Liver (tissue), 3 donors: ENCODE measurements around the gene GZMM.

Experiments used
- ATF3 ChIP-seq: IDR thresholded peaks from 2 replicates; pipeline ENCODE4 v1.6.1; 2016; ENCODE audit warnings: antibody characterized with exemption
- CTCF ChIP-seq: fragments of 150-350 bp; IDR thresholded peaks from 2 replicates; pipeline ENCODE4 v1.5.1; 2017; ENCODE audit warnings: improper control_type of control experiment, low read depth, low read length; ENCODE audit not compliant: missing input control
- EGR1 ChIP-seq, 2 donors: IDR thresholded peaks; 2 replicates each; pipeline ENCODE4 v1.6.1; 2016 to 2018; ENCODE audit warnings: antibody characterized with exemption in 2 of 2, low read depth in 2 of 2
- FOXA1 ChIP-seq: IDR thresholded peaks from 2 replicates; pipeline ENCODE4 v1.6.1; 2016; ENCODE audit warnings: antibody characterized with exemption
- HNF4G ChIP-seq: IDR thresholded peaks from 2 replicates; pipeline ENCODE4 v1.6.1; 2016; ENCODE audit warnings: antibody characterized with exemption
- JUND ChIP-seq, 2 donors: IDR thresholded peaks; 2 replicates each; pipeline ENCODE4 v1.6.1; 2016; ENCODE audit warnings: antibody characterized with exemption in 2 of 2
- MAX ChIP-seq: IDR thresholded peaks from 2 replicates; pipeline ENCODE4 v1.6.1; 2016; ENCODE audit warnings: antibody characterized with exemption
- RAD21 ChIP-seq, 2 donors: IDR thresholded peaks; 2 replicates each; pipeline ENCODE4 v1.6.1; 2016; ENCODE audit warnings: antibody characterized with exemption in 2 of 2, mild to moderate bottlenecking in 2 of 2
- REST ChIP-seq: IDR thresholded peaks from 2 replicates; pipeline ENCODE4 v1.6.1; 2016; ENCODE audit warnings: antibody characterized with exemption, mild to moderate bottlenecking
- SP1 ChIP-seq: IDR thresholded peaks from 2 replicates; pipeline ENCODE4 v1.6.1; 2018; ENCODE audit warnings: antibody characterized with exemption, mild to moderate bottlenecking
- YY1 ChIP-seq: IDR thresholded peaks from 2 replicates; pipeline ENCODE4 v1.6.1; 2016; ENCODE audit warnings: antibody characterized with exemption, mild to moderate bottlenecking
- ZBTB33 ChIP-seq: IDR thresholded peaks from 2 replicates; pipeline ENCODE4 v1.6.1; 2016; ENCODE audit warnings: antibody characterized with exemption
- donor health status: healthy.
- donor health status: healthy.

- TF ChIP-seq CTCF (no peak), MAX (no peak), RAD21 (IDR thresholded peaks at IDR 0.05) (no peak), HNF4G (no peak), ATF3 (no peak), SP1 (no peak), FOXA1 (no peak), JUND (IDR thresholded peaks at IDR 0.05) (no peak), EGR1 (IDR thresholded peaks at IDR 0.05; ENCODE audit: low read depth in 2 of 2) (no peak), ZBTB33 (no peak), YY1 (no peak), REST (no peak)
These were observed 17.9 kb upstream of the GZMM start for GRCh38 chr19:525857-526419.
